ENCODE measurements around the gene RUNDC1. TPM values are rescaled to one million over a fixed set of nuclear protein-coding genes. Genes with fewer than 3 reads are reported as not detected.
"Not testable (repeated sequence)": the region's sequence is repeated elsewhere in the genome, so short reads cannot be mapped to it uniquely, and the experiment has no call there.

RUNDC1 gene
- total RNA-seq, 2 donors from 2014 or later = 26.7 to 28.5 TPM

- H3K27me3 ChIP-seq (replicated peaks; ENCODE audit: insufficient read depth) = no peaks in the 10 kb centered on the region
- TF ChIP-seq CTCF (IDR thresholded peaks at IDR 0.05) (no peak), POLR2A (IDR thresholded peaks at IDR 0.05) (no peak), POLR2AphosphoS5 (IDR thresholded peaks at IDR 0.05) (no peak)
- no peak overlapping the region for H3K27ac ChIP-seq
- 97% methylated on average over 5 of the region's 5 CpGs for WGBS
- no peak for DNase-seq (ENCODE audit: low spot score)
- no peaks in the 10 kb centered on the region for H3K36me3 ChIP-seq
- no peak overlapping the region for H3K4me3 ChIP-seq
- H3K9me3 ChIP-seq = no peaks in the 10 kb centered on the region
- intact Hi-C loops (cut with DNase I) = no loop called here
- no peaks in the 10 kb centered on the region for H3K4me1 ChIP-seq (replicated peaks)
Measured at GRCh38 chr17:42971589-42971988, 8.8 kb upstream of the RUNDC1 start.

- H3K27ac ChIP-seq; H3K27me3 ChIP-seq (replicated peaks; ENCODE audit: insufficient read depth); intact Hi-C loops (cut with DNase I); DNase-seq (ENCODE audit: low spot score); H3K4me1 ChIP-seq (replicated peaks); H3K9me3 ChIP-seq; H3K36me3 ChIP-seq; H3K4me3 ChIP-seq: not testable (repeated sequence)
- WGBS = 73% methylated on average over 5 of the region's 18 CpGs
Measured at GRCh38 chr17:42973323-42973722, 7.0 kb upstream of the RUNDC1 start.

GRCh38 chr17:42975265-42975664, 5.1 kb upstream of the RUNDC1 start:
- H3K9me3 ChIP-seq = no peaks in the 10 kb centered on the region
- TF ChIP-seq POLR2A (IDR thresholded peaks at IDR 0.05) = no peak
- no peak for TF ChIP-seq CTCF (IDR thresholded peaks at IDR 0.05)
- no peak for TF ChIP-seq POLR2AphosphoS5 (IDR thresholded peaks at IDR 0.05)
- H3K4me1 ChIP-seq (replicated peaks) = no peaks in the 10 kb centered on the region
- no peaks in the 10 kb centered on the region for H3K36me3 ChIP-seq
- intact Hi-C loops (cut with DNase I) = no loop called here
- H3K4me3 ChIP-seq = no peak overlapping the region
- 58% methylated on average over 2 of the region's 2 CpGs for WGBS
- no peaks in the 10 kb centered on the region for H3K27me3 ChIP-seq (replicated peaks; ENCODE audit: insufficient read depth)
- no peak overlapping the region for H3K27ac ChIP-seq
- no peak for DNase-seq (ENCODE audit: low spot score)

- 91% methylated on average over 16 of the region's 16 CpGs for WGBS
- intact Hi-C loops (cut with DNase I); H3K27me3 ChIP-seq (replicated peaks; ENCODE audit: insufficient read depth); H3K9me3 ChIP-seq; H3K4me3 ChIP-seq; H3K36me3 ChIP-seq; DNase-seq (ENCODE audit: low spot score); H3K27ac ChIP-seq; H3K4me1 ChIP-seq (replicated peaks): not testable (repeated sequence)
Measured at GRCh38 chr17:42975701-42976100, 4.7 kb upstream of the RUNDC1 start.

GRCh38 chr17:42979511-42980273, 673 bp upstream of the RUNDC1 start, which contains the start of gene PTGES3L:
TSS of gene PTGES3L (minus strand) at chr17:42980080. CDS start at chr17:42980053, 27 bp downstream.
- Histone ChIP-seq H3K27me3 (replicated peaks; ENCODE audit: insufficient read depth) (no peaks in the 10 kb centered on the region), H3K4me3 (peak within 1 kb of the TSS; percentile 72 to 93), H3K4me1 (replicated peaks) (peaks cover 2% of the 10 kb centered on the region), H3K9me3 (no peaks in the 10 kb centered on the region), H3K27ac (peak within 1 kb of the TSS; percentile 88 to 95), H3K36me3 (no peaks in the 10 kb centered on the region)
- no peak for TF ChIP-seq CTCF (IDR thresholded peaks at IDR 0.05)
- peak; percentile 28 for DNase-seq (ENCODE audit: low spot score)
- 29% methylated on average over 21 of the region's 21 CpGs for WGBS
- intact Hi-C loops (cut with DNase I) = loop anchor here (2.0 kb wide), 1 partner anchor 19 kb away; the partner anchor contains the start of gene RPL27
